Endodermal cell (in vitro differentiated cells): ENCODE measurements around the gene OSBPL6. TPM values are rescaled to one million over a fixed set of nuclear protein-coding genes. Genes with fewer than 3 reads are reported as not detected.

Experiments used
- DNase-seq: peaks from one replicate; pipeline ENCODE4 v3.0.0-alpha.2; 2017
- H3K27ac ChIP-seq: 2 replicates; pipeline ENCODE4 v1.5.1; 2013; ENCODE audit warnings: mild to moderate bottlenecking, low read depth, low read length, moderate library complexity
- H3K27me3 ChIP-seq: 2 replicates; pipeline ENCODE4 v1.6.1; 2013; ENCODE audit warnings: mild to moderate bottlenecking, low read length, moderate library complexity; ENCODE audit not compliant: insufficient read depth, control insufficient read depth, poor library complexity, severe bottlenecking
- H3K36me3 ChIP-seq: 2 replicates; pipeline ENCODE4 v1.7.0; 2013; ENCODE audit warnings: mild to moderate bottlenecking, low read length, moderate library complexity; ENCODE audit not compliant: control insufficient read depth, insufficient read depth
- H3K4me1 ChIP-seq: one replicate; pipeline ENCODE4 v1.7.0; 2013; ENCODE audit warnings: low read length; ENCODE audit not compliant: control insufficient read depth, insufficient read depth
- H3K4me3 ChIP-seq: 2 replicates; pipeline ENCODE4 v1.5.1; 2013; ENCODE audit warnings: mild to moderate bottlenecking, low read length, moderate library complexity
- H3K9ac ChIP-seq: 2 replicates; pipeline ENCODE4 v1.6.1; 2013; ENCODE audit warnings: mild to moderate bottlenecking, low read length, moderate library complexity; ENCODE audit not compliant: poor library complexity, severe bottlenecking; ENCODE audit errors: extremely low read depth
- H3K9me3 ChIP-seq: 2 replicates; pipeline ENCODE4 v1.6.1; 2013; ENCODE audit warnings: mild to moderate bottlenecking, low read length, moderate library complexity; ENCODE audit not compliant: control insufficient read depth
- H3K27ac Mint-ChIP-seq: 2 replicates; pipeline ENCODE4 v1.8.0; 2020; ENCODE audit warnings: mixed read lengths
- H3K27me3 Mint-ChIP-seq: 2 replicates; pipeline ENCODE4 v1.8.0; 2021; ENCODE audit warnings: mild to moderate bottlenecking, mixed read lengths; ENCODE audit not compliant: insufficient read depth
- H3K36me3 Mint-ChIP-seq: 2 replicates; pipeline ENCODE4 v1.8.0; 2020; ENCODE audit warnings: low read depth, mixed read lengths
- H3K4me1 Mint-ChIP-seq: 2 replicates; pipeline ENCODE4 v1.8.0; 2020; ENCODE audit warnings: mixed read lengths
- H3K4me3 Mint-ChIP-seq: 2 replicates; pipeline ENCODE4 v1.8.0; 2020; ENCODE audit warnings: mild to moderate bottlenecking, moderate library complexity, mixed read lengths
- H3K9me3 Mint-ChIP-seq: 2 replicates; pipeline ENCODE4 v1.8.0; 2020; ENCODE audit warnings: mild to moderate bottlenecking, mixed read lengths
- WGBS, 2 experiments: methylation state at CpG; one replicate each; pipeline versions ENCODE4 v1.1.5 to v1.1.7; 2013; ENCODE audit warnings: missing lambda C conversion rate in 2 of 2, mixed read lengths in 1 of 2; ENCODE audit not compliant: insufficient coverage in 1 of 2, insufficient read length in 1 of 2; 5-methylcytosine and 5-hydroxymethylcytosine counted together
- total RNA-seq, 2 donors: library from RNA; stranded (reverse); fragmentation: NEBNext Ultra II Directional in 1 of 2; extraction: Animal tissue kit (Norgen Biotek cat#: 25700) in 1 of 2; gene quantifications; 2 replicates in 1 of 2; 3 replicates in 1 of 2; pipeline ENCODE4 v1.2.1, GENCODE V29; 2021
- TF ChIP-seq, protein P1 (sequence below): fragments of 200-600 bp; sonication (generic); conservative IDR thresholded peaks from 2 replicates; pipeline ENCODE4 v1.5.0; 2021; ENCODE audit warnings: antibody characterized with exemption, mild to moderate bottlenecking

Gene OSBPL6
- total RNA-seq, 2 donors from 2014 or later, result 3.4 to 3.6 TPM

DNA sequence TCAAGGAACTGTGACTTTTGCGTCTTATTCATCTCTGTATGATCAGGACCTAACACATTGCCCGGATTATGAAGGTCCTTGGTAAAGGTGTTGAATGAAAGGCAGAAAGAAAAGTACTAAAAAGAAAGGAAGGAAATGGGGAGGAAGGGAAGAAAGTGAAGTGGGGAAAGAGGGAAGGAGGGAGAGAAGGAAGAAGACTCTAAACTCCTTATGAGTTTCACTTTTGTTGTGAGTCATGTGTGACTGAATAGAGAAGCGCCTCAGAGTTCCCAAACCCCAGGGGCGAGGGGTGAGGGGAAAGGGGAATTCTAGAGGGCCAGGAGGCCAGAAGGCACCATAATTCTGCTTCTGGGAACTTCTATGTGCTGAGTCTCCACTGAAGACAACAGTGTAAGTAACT, 30.9 kb upstream of the OSBPL6 start:
- Mint-ChIP-seq H3K9me3 (no peaks in the 10 kb centered on the region), H3K4me1 (no peaks in the 10 kb centered on the region), H3K27me3 (no peaks in the 10 kb centered on the region), H3K27ac (no peak overlapping the region), H3K36me3 (no peaks in the 10 kb centered on the region), H3K4me3 (no peak overlapping the region)
- H3K4me3 ChIP-seq, result no peak overlapping the region
- no peaks in the 10 kb centered on the region for H3K27me3 ChIP-seq
- WGBS, 2 experiments, result 60 to 86% methylated on average over 3 to 4 of the region's 4 CpGs
- H3K36me3 ChIP-seq, result no peaks in the 10 kb centered on the region
- TF ChIP-seq, protein P1, sequence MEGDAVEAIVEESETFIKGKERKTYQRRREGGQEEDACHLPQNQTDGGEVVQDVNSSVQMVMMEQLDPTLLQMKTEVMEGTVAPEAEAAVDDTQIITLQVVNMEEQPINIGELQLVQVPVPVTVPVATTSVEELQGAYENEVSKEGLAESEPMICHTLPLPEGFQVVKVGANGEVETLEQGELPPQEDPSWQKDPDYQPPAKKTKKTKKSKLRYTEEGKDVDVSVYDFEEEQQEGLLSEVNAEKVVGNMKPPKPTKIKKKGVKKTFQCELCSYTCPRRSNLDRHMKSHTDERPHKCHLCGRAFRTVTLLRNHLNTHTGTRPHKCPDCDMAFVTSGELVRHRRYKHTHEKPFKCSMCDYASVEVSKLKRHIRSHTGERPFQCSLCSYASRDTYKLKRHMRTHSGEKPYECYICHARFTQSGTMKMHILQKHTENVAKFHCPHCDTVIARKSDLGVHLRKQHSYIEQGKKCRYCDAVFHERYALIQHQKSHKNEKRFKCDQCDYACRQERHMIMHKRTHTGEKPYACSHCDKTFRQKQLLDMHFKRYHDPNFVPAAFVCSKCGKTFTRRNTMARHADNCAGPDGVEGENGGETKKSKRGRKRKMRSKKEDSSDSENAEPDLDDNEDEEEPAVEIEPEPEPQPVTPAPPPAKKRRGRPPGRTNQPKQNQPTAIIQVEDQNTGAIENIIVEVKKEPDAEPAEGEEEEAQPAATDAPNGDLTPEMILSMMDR, result no peak
- no peak overlapping the region for H3K27ac ChIP-seq
- H3K9me3 ChIP-seq, result no peaks in the 10 kb centered on the region
- H3K4me1 ChIP-seq, result no peaks in the 10 kb centered on the region
- DNase-seq, result no peak
- H3K9ac ChIP-seq, result no peak overlapping the region

DNA sequence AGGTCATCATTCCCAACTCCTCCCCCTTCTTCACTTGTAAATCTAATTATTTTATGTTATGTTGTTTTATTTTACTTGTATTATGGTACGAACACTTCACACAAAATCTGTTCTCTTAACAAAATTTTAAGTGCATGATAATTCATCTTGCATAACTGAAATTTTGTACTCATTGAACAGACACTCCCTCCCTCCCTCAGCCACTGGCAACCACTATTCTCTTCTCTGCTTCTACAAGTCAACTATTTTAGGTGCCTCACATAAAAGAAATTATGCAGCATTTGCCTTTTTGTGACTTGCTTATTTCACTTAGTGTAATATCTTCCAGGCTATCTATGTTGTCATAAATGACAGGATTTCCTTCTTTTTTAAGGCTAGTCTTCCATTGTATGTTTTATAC, 30.4 kb upstream of the OSBPL6 start:
- Mint-ChIP-seq H3K4me1 (no peaks in the 10 kb centered on the region), H3K9me3 (no peaks in the 10 kb centered on the region), H3K27me3 (no peaks in the 10 kb centered on the region), H3K4me3 (no peak overlapping the region), H3K27ac (no peak overlapping the region), H3K36me3 (no peaks in the 10 kb centered on the region)
- Histone ChIP-seq H3K27ac (no peak overlapping the region), H3K4me1 (no peaks in the 10 kb centered on the region), H3K9me3 (no peaks in the 10 kb centered on the region), H3K27me3 (no peaks in the 10 kb centered on the region), H3K4me3 (no peak overlapping the region), H3K36me3 (no peaks in the 10 kb centered on the region), H3K9ac (no peak overlapping the region)
- WGBS, 2 experiments, result 100% methylated on average over 1 of the region's 1 CpG; no CpG with 5 or more reads in 1 of the 2 experiments
- no peak for DNase-seq
- TF ChIP-seq, protein P1, result no peak

DNA sequence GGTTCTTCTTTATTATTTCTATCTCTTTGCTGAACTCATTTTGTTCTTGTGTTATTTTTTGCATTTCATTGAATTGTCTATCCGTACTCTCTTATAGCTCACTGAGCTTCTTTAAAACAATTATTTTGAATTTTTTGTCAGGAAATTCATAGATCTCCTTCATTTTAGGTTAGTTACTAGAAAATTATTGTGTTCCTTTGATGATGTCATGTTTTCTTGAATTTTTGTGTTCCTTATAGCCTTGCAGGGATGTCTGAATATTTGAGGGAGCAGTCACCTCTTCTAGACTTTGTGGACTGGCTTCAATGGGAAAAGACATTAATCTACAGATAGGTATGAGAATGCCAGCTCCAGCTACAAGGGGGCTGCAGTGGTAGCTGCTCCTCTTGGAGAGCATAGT, 20.7 kb upstream of the OSBPL6 start:
- no peak for DNase-seq
- Mint-ChIP-seq H3K9me3 (no peaks in the 10 kb centered on the region), H3K4me3 (no peak overlapping the region), H3K4me1 (no peaks in the 10 kb centered on the region), H3K27me3 (no peaks in the 10 kb centered on the region), H3K36me3 (no peaks in the 10 kb centered on the region), H3K27ac (no peak overlapping the region)
- Histone ChIP-seq H3K4me1 (no peaks in the 10 kb centered on the region), H3K9ac (no peak overlapping the region), H3K27me3 (no peaks in the 10 kb centered on the region), H3K36me3 (no peaks in the 10 kb centered on the region), H3K4me3 (no peak overlapping the region), H3K9me3 (no peaks in the 10 kb centered on the region), H3K27ac (no peak overlapping the region)
- 100% methylated on average over 1 of the region's 1 CpG; no CpG with 5 or more reads in 1 of the 2 experiments for WGBS, 2 experiments
- TF ChIP-seq, protein P1, result no peak
